IMR-90 (cell line): ENCODE results near the gene ASB5. TPM values are rescaled to one million over a fixed set of nuclear protein-coding genes. Genes with fewer than 3 reads are reported as not detected.

ENCODE experiments used
- ATAC-seq: fragments of 200-7000 bp; cut with Tn5 transposase; 2 replicates; pipeline ENCODE4 v1.9.1; 2020; ENCODE audit warnings: low read depth, mild to moderate bottlenecking, moderate library complexity
- BruUV-seq: library from RNA; stranded (reverse); fragments of 400-500 nt; replicated peaks from 2 replicates; lab custom pipeline; 2021; lab: Mats Ljungman, UMichigan
- CTCF ChIA-PET: fragments of 300-600 bp; formaldehyde crosslinking; extraction: SDS; loops from one replicate; lab custom pipeline; 2021; ENCODE audit warnings: antibody characterized with exemption; lab: Yijun Ruan, JAX
- POLR2A ChIA-PET: fragments of 300-600 bp; sonication (Branson Sonifier 250); formaldehyde crosslinking; loops from one replicate; lab custom pipeline; 2022; ENCODE audit warnings: antibody characterized with exemption; ENCODE audit not compliant: unreplicated experiment; lab: Charles Lee
- DNase-seq: peaks from one replicate; pipeline ENCODE4 v3.0.0; 2013
- H2AFZ ChIP-seq: replicated peaks from 2 replicates; pipeline ENCODE3; 2013; ENCODE audit warnings: low read length, mild to moderate bottlenecking; ENCODE audit not compliant: poor library complexity
- H2AK5ac ChIP-seq: 2 replicates; pipeline ENCODE4 v1.6.1; 2013; ENCODE audit warnings: low read depth, low read length, inconsistent platforms
- H2AK9ac ChIP-seq: replicated peaks from 2 replicates; pipeline ENCODE3; 2013; ENCODE audit warnings: mild to moderate bottlenecking, low read depth, low read length, moderate library complexity; ENCODE audit not compliant: poor library complexity
- H2BK120ac ChIP-seq: 2 replicates; pipeline ENCODE4 v1.6.1; 2013; ENCODE audit warnings: low read depth, low read length, inconsistent platforms
- H2BK15ac ChIP-seq: 3 replicates; pipeline ENCODE4 v1.6.1; 2013; ENCODE audit warnings: low read depth, low read length, inconsistent platforms
- H2BK20ac ChIP-seq: 2 replicates; pipeline ENCODE4 v1.6.1; 2013; ENCODE audit warnings: low read depth, mild to moderate bottlenecking, inconsistent platforms, low read length, moderate library complexity
- H2BK5ac ChIP-seq: 2 replicates; pipeline ENCODE4 v1.6.1; 2013; ENCODE audit warnings: mild to moderate bottlenecking, low read depth, low read length, inconsistent platforms; ENCODE audit not compliant: poor library complexity, severe bottlenecking
- H3K14ac ChIP-seq: replicated peaks from 2 replicates; pipeline ENCODE4 v1.6.1; 2013; ENCODE audit warnings: low read depth, low read length, inconsistent platforms
- H3K18ac ChIP-seq: 2 replicates; pipeline ENCODE4 v1.6.1; 2013; ENCODE audit warnings: low read depth, low read length, control low read depth
- H3K23ac ChIP-seq: 2 replicates; pipeline ENCODE4 v1.6.1; 2013; ENCODE audit warnings: low read depth, low read length, inconsistent platforms
- H3K27ac ChIP-seq: 2 replicates; pipeline ENCODE4 v1.5.1; 2013; ENCODE audit warnings: mild to moderate bottlenecking, control low read depth, low read length; ENCODE audit not compliant: insufficient read depth
- H3K27me3 ChIP-seq: 2 replicates; pipeline ENCODE4 v1.6.1; 2013; ENCODE audit warnings: low read length; ENCODE audit not compliant: control insufficient read depth, insufficient read depth
- H3K36me3 ChIP-seq: 2 replicates; pipeline ENCODE4 v1.6.1; 2013; ENCODE audit warnings: low read length, mixed read lengths; ENCODE audit not compliant: control insufficient read depth, insufficient read depth
- H3K4ac ChIP-seq: 2 replicates; pipeline ENCODE4 v1.6.1; 2013; ENCODE audit warnings: low read depth, low read length, inconsistent platforms
- H3K4me1 ChIP-seq: 2 replicates; pipeline ENCODE4 v1.6.1; 2013; ENCODE audit warnings: low read length, mixed read lengths; ENCODE audit not compliant: control insufficient read depth, insufficient read depth
- H3K4me2 ChIP-seq: 2 replicates; pipeline ENCODE4 v1.6.1; 2013; ENCODE audit warnings: low read depth, mild to moderate bottlenecking, control low read depth, low read length, moderate library complexity
- H3K4me3 ChIP-seq: 2 replicates; pipeline ENCODE4 v1.5.1; 2013; ENCODE audit warnings: low read depth, mild to moderate bottlenecking, control low read depth, low read length, moderate library complexity; ENCODE audit not compliant: insufficient read depth
- H3K56ac ChIP-seq: 2 replicates; pipeline ENCODE4 v1.6.1; 2013; ENCODE audit warnings: low read length, inconsistent platforms; ENCODE audit not compliant: insufficient read depth; ENCODE audit errors: extremely low read depth
- H3K79me1 ChIP-seq, 2 experiments: 2 replicates each; pipeline ENCODE4 v1.6.1; 2013; ENCODE audit warnings: low read length in 2 of 2, inconsistent platforms in 1 of 2, low read depth in 1 of 2
- H3K9ac ChIP-seq: 2 replicates; pipeline ENCODE4 v1.6.1; 2013; ENCODE audit warnings: low read depth, low read length, control low read depth
- H3K9me1 ChIP-seq: 2 replicates; pipeline ENCODE4 v1.6.1; 2013; ENCODE audit warnings: low read length, inconsistent platforms; ENCODE audit not compliant: insufficient read depth
- H3K9me3 ChIP-seq: 2 replicates; pipeline ENCODE4 v1.6.1; 2013; ENCODE audit warnings: low read length; ENCODE audit not compliant: control insufficient read depth, insufficient read depth
- H4K20me1 ChIP-seq: 2 replicates; pipeline ENCODE4 v1.6.1; 2013; ENCODE audit warnings: low read length, inconsistent platforms; ENCODE audit not compliant: insufficient read depth
- H4K5ac ChIP-seq: 2 replicates; pipeline ENCODE4 v1.6.1; 2013; ENCODE audit warnings: mild to moderate bottlenecking, low read depth, low read length, control low read depth
- H4K8ac ChIP-seq, 2 experiments: 2 replicates each; pipeline ENCODE4 v1.6.1; 2013; ENCODE audit warnings: low read depth in 2 of 2, low read length in 2 of 2, control low read depth in 1 of 2, inconsistent platforms in 1 of 2
- H4K91ac ChIP-seq: 2 replicates; pipeline ENCODE4 v1.6.1; 2013; ENCODE audit warnings: low read depth, low read length, inconsistent platforms; ENCODE audit not compliant: insufficient read depth
- BHLHE40 ChIP-seq: fragments of 150-350 bp; IDR thresholded peaks from 2 replicates; pipeline ENCODE4 v1.6.1; 2016; ENCODE audit warnings: mild to moderate bottlenecking, low read depth, low read length
- CEBPB ChIP-seq: IDR thresholded peaks from 2 replicates; pipeline ENCODE4 v1.6.1; 2012; ENCODE audit warnings: low read depth, low read length, improper control_type of control experiment
- ELK1 ChIP-seq: fragments of 150-350 bp; IDR thresholded peaks from 2 replicates; pipeline ENCODE4 v1.6.1; 2016; ENCODE audit warnings: low read depth, mild to moderate bottlenecking, low read length, moderate library complexity, borderline replicate concordance
- FOS ChIP-seq: fragments of 150-350 bp; IDR thresholded peaks from 2 replicates; pipeline ENCODE4 v1.6.1; 2016; ENCODE audit warnings: low read depth, low read length
- MXI1 ChIP-seq: IDR thresholded peaks from 2 replicates; pipeline ENCODE4 v1.6.1; 2012; ENCODE audit warnings: low read depth, mild to moderate bottlenecking, low read length, moderate library complexity, borderline replicate concordance
- NFE2L2 ChIP-seq: fragments of 150-350 bp; IDR thresholded peaks from 2 replicates; pipeline ENCODE4 v1.6.1; 2016; ENCODE audit warnings: low read depth, mild to moderate bottlenecking, low read length
- SMC3 ChIP-seq: fragments of 150-350 bp; IDR thresholded peaks from 2 replicates; pipeline ENCODE4 v1.6.1; 2016; ENCODE audit warnings: low read depth, mild to moderate bottlenecking, antibody characterized with exemption, low read length, moderate library complexity
- WGBS, 2 experiments: methylation state at CpG; one replicate each; pipeline versions ENCODE4 v1.1.5 to v1.1.7; 2013; ENCODE audit warnings: missing lambda C conversion rate in 2 of 2; ENCODE audit not compliant: insufficient read length in 1 of 2; ENCODE audit errors: extremely low coverage in 2 of 2; 5-methylcytosine and 5-hydroxymethylcytosine counted together
- dilution Hi-C: fragments of 300-500 bp; cut with HindIII; formaldehyde crosslinking; loops from one replicate; pipeline ENCODE4 v1.14.3; 2018; ENCODE audit warnings: low sequenced_read_pairs; ENCODE audit not compliant: unreplicated experiment
- in situ Hi-C: fragments of 300-500 bp; cut with MboI; formaldehyde crosslinking; loops from 3 replicates; pipeline ENCODE4 v1.14.3; 2019; ENCODE audit warnings: low sequenced_read_pairs, inconsistent platforms, mixed read lengths
- intact Hi-C: fragments of 100-400 bp; cut with micrococcal nuclease; formaldehyde crosslinking; loops from 2 replicates; pipeline ENCODE4 v1.10.0; 2022
- polyA plus RNA-seq, 3 experiments: library from polyadenylated mRNA; depleted of rRNA; stranded (reverse); fragments of >200 nt; gene quantifications; 2 replicates each; pipeline ENCODE4 v1.2.3, GENCODE V29; 2012; ENCODE audit warnings: low replicate concordance in 1 of 3
- total RNA-seq: library from RNA; depleted of rRNA; stranded (reverse); fragments of >200 nt; gene quantifications from 2 replicates; pipeline ENCODE4 v1.2.3, GENCODE V29; 2012

Gene ASB5
- total and polyA plus RNA-seq, 2 of the 4 experiments (the other 2 are of a cell fraction) = 0.18 to 0.21 TPM

GRCh38 chr4:176193126-176193525 lies 75.9 kb downstream of the ASB5 start:
- Histone ChIP-seq H3K4me2 (peak overlapping the region; percentile 76; the same call in 1 of the 2 replicates), H3K36me3 (no peaks in the 10 kb centered on the region), H2BK120ac (peak overlapping the region; percentile 66; the same call in 1 of the 2 replicates), H2BK20ac (peak overlapping the region; percentile 78), H3K18ac (peak overlapping the region; percentile 90; the same call in 1 of the 2 replicates), H2AK5ac (no peak overlapping the region), H4K5ac (no peak overlapping the region; the same call in 1 of the 2 replicates), H3K23ac (peak overlapping the region; percentile 77; the same call in 1 of the 2 replicates), H3K4ac (peak overlapping the region; percentile 45; the same call in 1 of the 2 replicates), H3K9ac (peak overlapping the region; percentile 30; the same call in 1 of the 2 replicates), H3K27me3 (no peaks in the 10 kb centered on the region), H2AK9ac (no peak overlapping the region), H3K9me3 (no peaks in the 10 kb centered on the region), H3K4me1 (peaks cover 9% of the 10 kb centered on the region), H3K9me1 (no peaks in the 10 kb centered on the region), H3K14ac (peak overlapping the region; percentile 23; the same call in 1 of the 2 replicates), H3K56ac (0 out of 2 replicates have a peak overlapping the region, but pooled peaks have one; percentile 19), H2BK5ac (peak overlapping the region; percentile 92), H3K79me1 (no peaks in the 10 kb centered on the region), H2BK15ac (no peak overlapping the region), H2AFZ (no peak overlapping the region), H3K27ac (no peak overlapping the region; the same call in 1 of the 2 replicates), H4K91ac (0 out of 2 replicates have a peak overlapping the region, but pooled peaks have one; percentile 16), H4K20me1 (no peaks in the 10 kb centered on the region), H4K8ac (peak overlapping the region; percentile 56 to 57), H3K4me3 (no peak overlapping the region)
- dilution Hi-C loops (no loop called here), in situ Hi-C loops (loop anchor here (10.0 kb wide), 1 partner anchor 82 kb away; no protein-coding TSS in a partner anchor), intact Hi-C loops (no loop called here)
- CTCF ChIA-PET = no interaction called here
- POLR2A ChIA-PET = no interaction called here
- no peak for ATAC-seq
- TF ChIP-seq CEBPB (no peak), FOS (0 out of 2 replicates have a peak, but pooled peaks have one; percentile 44), SMC3 (no peak), ELK1 (no peak), BHLHE40 (peak; percentile 63), NFE2L2 (no peak), MXI1 (no peak)
- DNase-seq = peak; percentile 65
- BruUV-seq = no TSS peak
- WGBS, 2 experiments = no CpG with 5 or more reads among the region's 4 CpGs
